ENCODE results near the gene MEX3D.
"Not testable (repeated sequence)": the region's sequence is repeated elsewhere in the genome, so short reads cannot be mapped to it uniquely, and the experiment has no call there.

The MEX3D gene

GRCh38 chr19:1553415-1553814, 14.7 kb downstream of the MEX3D start:
- no peak overlapping the region for H3K27ac Mint-ChIP-seq
- intact Hi-C loops (cut with micrococcal nuclease): no loop called here
- no peaks in the 10 kb centered on the region for H3K4me1 Mint-ChIP-seq (ENCODE audit: low read depth)
- H3K4me3 Mint-ChIP-seq: no peak overlapping the region
- peaks cover 13% of the 10 kb centered on the region for H3K27me3 Mint-ChIP-seq
- no peaks in the 10 kb centered on the region for H3K9me3 Mint-ChIP-seq
- H3K36me3 Mint-ChIP-seq (ENCODE audit: low read depth): peaks cover 18% of the 10 kb centered on the region

GRCh38 chr19:1551068-1552040, 16.8 kb downstream of the MEX3D start:
- no peak overlapping the region for H3K4me3 Mint-ChIP-seq

GRCh38 chr19:1549332-1549945, 18.7 kb downstream of the MEX3D start:
- Mint-ChIP-seq H3K9me3 (no peaks in the 10 kb centered on the region), H3K4me3 (no peak overlapping the region), H3K27ac (no peak overlapping the region), H3K4me1 (ENCODE audit: low read depth) (no peaks in the 10 kb centered on the region), H3K36me3 (ENCODE audit: low read depth) (no peaks in the 10 kb centered on the region), H3K27me3 (peaks cover 38% of the 10 kb centered on the region)
- intact Hi-C loops (cut with micrococcal nuclease): loop anchor here (5.0 kb wide), 1 partner anchor 218 kb away; no protein-coding TSS in a partner anchor

More at GRCh38 chr19:1551068-1552040, 16.8 kb downstream of the MEX3D start:
- peaks cover 23% of the 10 kb centered on the region for H3K27me3 Mint-ChIP-seq
- H3K27ac Mint-ChIP-seq: no peak overlapping the region
- H3K4me1 Mint-ChIP-seq (ENCODE audit: low read depth): no peaks in the 10 kb centered on the region
- peaks cover 12% of the 10 kb centered on the region for H3K36me3 Mint-ChIP-seq (ENCODE audit: low read depth)
- intact Hi-C loops (cut with micrococcal nuclease): no loop called here
- no peaks in the 10 kb centered on the region for H3K9me3 Mint-ChIP-seq

GRCh38 chr19:1540365-1540925, 27.7 kb downstream of the MEX3D start:
- intact Hi-C loops (cut with micrococcal nuclease): no loop called here
- no peaks in the 10 kb centered on the region for H3K9me3 Mint-ChIP-seq
- H3K27ac Mint-ChIP-seq: no peak overlapping the region
- no peak overlapping the region for H3K4me3 Mint-ChIP-seq
- no peaks in the 10 kb centered on the region for H3K36me3 Mint-ChIP-seq (ENCODE audit: low read depth)
- no peaks in the 10 kb centered on the region for H3K4me1 Mint-ChIP-seq (ENCODE audit: low read depth)
- H3K27me3 Mint-ChIP-seq: peaks cover 60% of the 10 kb centered on the region

GRCh38 chr19:1539749-1540148, 28.4 kb downstream of the MEX3D start:
- H3K9me3 Mint-ChIP-seq; H3K4me3 Mint-ChIP-seq; H3K4me1 Mint-ChIP-seq (ENCODE audit: low read depth); H3K36me3 Mint-ChIP-seq (ENCODE audit: low read depth); intact Hi-C loops (cut with micrococcal nuclease); H3K27ac Mint-ChIP-seq: not testable (repeated sequence)
- peaks cover 59% of the 10 kb centered on the region for H3K27me3 Mint-ChIP-seq

- intact Hi-C loops (cut with micrococcal nuclease): no loop called here
- H3K9me3 Mint-ChIP-seq: no peaks in the 10 kb centered on the region
- no peaks in the 10 kb centered on the region for H3K4me1 Mint-ChIP-seq (ENCODE audit: low read depth)
- no peak overlapping the region for H3K4me3 Mint-ChIP-seq
- H3K36me3 Mint-ChIP-seq (ENCODE audit: low read depth): no peaks in the 10 kb centered on the region
- peaks cover 52% of the 10 kb centered on the region for H3K27me3 Mint-ChIP-seq
- H3K27ac Mint-ChIP-seq: no peak overlapping the region
These were observed 29.1 kb downstream of the MEX3D start for GRCh38 chr19:1538978-1539377.

- H3K4me3 Mint-ChIP-seq; H3K36me3 Mint-ChIP-seq (ENCODE audit: low read depth); H3K4me1 Mint-ChIP-seq (ENCODE audit: low read depth); intact Hi-C loops (cut with micrococcal nuclease); H3K27ac Mint-ChIP-seq; H3K9me3 Mint-ChIP-seq: not testable (repeated sequence)
- H3K27me3 Mint-ChIP-seq: peaks cover 39% of the 10 kb centered on the region
These were observed 32.4 kb downstream of the MEX3D start for GRCh38 chr19:1535699-1536098.

- Mint-ChIP-seq H3K4me1 (ENCODE audit: low read depth) (no peaks in the 10 kb centered on the region), H3K4me3 (no peak overlapping the region), H3K36me3 (ENCODE audit: low read depth) (no peaks in the 10 kb centered on the region), H3K27ac (no peak overlapping the region), H3K27me3 (peaks cover 31% of the 10 kb centered on the region), H3K9me3 (no peaks in the 10 kb centered on the region)
- intact Hi-C loops (cut with micrococcal nuclease): no loop called here
These were observed 33.2 kb downstream of the MEX3D start for GRCh38 chr19:1534972-1535371.

GRCh38 chr19:1533510-1534150, 34.5 kb downstream of the MEX3D start:
- H3K27ac Mint-ChIP-seq: no peak overlapping the region
- no peaks in the 10 kb centered on the region for H3K4me1 Mint-ChIP-seq (ENCODE audit: low read depth)
- no peaks in the 10 kb centered on the region for H3K9me3 Mint-ChIP-seq
- intact Hi-C loops (cut with micrococcal nuclease): no loop called here
- no peaks in the 10 kb centered on the region for H3K36me3 Mint-ChIP-seq (ENCODE audit: low read depth)
- peaks cover 27% of the 10 kb centered on the region for H3K27me3 Mint-ChIP-seq
- H3K4me3 Mint-ChIP-seq: no peak overlapping the region

GRCh38 chr19:1532003-1532402, 36.1 kb downstream of the MEX3D start:
- intact Hi-C loops (cut with micrococcal nuclease): no loop called here
- H3K27me3 Mint-ChIP-seq: peaks cover 27% of the 10 kb centered on the region
- H3K9me3 Mint-ChIP-seq: no peaks in the 10 kb centered on the region
- no peaks in the 10 kb centered on the region for H3K36me3 Mint-ChIP-seq (ENCODE audit: low read depth)
- H3K27ac Mint-ChIP-seq: no peak overlapping the region
- H3K4me1 Mint-ChIP-seq (ENCODE audit: low read depth): no peaks in the 10 kb centered on the region
- H3K4me3 Mint-ChIP-seq: no peak overlapping the region

- H3K36me3 Mint-ChIP-seq (ENCODE audit: low read depth): no peaks in the 10 kb centered on the region
These were observed 36.5 kb downstream of the MEX3D start for GRCh38 chr19:1531587-1531986.

GRCh38 chr19:1530856-1531255, 37.3 kb downstream of the MEX3D start:
- peaks cover 30% of the 10 kb centered on the region for H3K27me3 Mint-ChIP-seq
- H3K4me3 Mint-ChIP-seq; H3K4me1 Mint-ChIP-seq (ENCODE audit: low read depth); H3K36me3 Mint-ChIP-seq (ENCODE audit: low read depth); intact Hi-C loops (cut with micrococcal nuclease); H3K27ac Mint-ChIP-seq; H3K9me3 Mint-ChIP-seq: not testable (repeated sequence)

More at GRCh38 chr19:1531587-1531986, 36.5 kb downstream of the MEX3D start:
- Mint-ChIP-seq H3K4me3 (no peak overlapping the region), H3K27ac (no peak overlapping the region), H3K9me3 (no peaks in the 10 kb centered on the region), H3K27me3 (peaks cover 27% of the 10 kb centered on the region), H3K4me1 (ENCODE audit: low read depth) (no peaks in the 10 kb centered on the region)
- intact Hi-C loops (cut with micrococcal nuclease): no loop called here

- Mint-ChIP-seq H3K36me3 (ENCODE audit: low read depth) (no peaks in the 10 kb centered on the region), H3K4me1 (ENCODE audit: low read depth) (peaks cover 5% of the 10 kb centered on the region), H3K27ac (no peak overlapping the region), H3K9me3 (no peaks in the 10 kb centered on the region), H3K4me3 (no peak overlapping the region), H3K27me3 (peaks cover 38% of the 10 kb centered on the region)
- intact Hi-C loops (cut with micrococcal nuclease): no loop called here
These were observed 38.7 kb downstream of the MEX3D start for GRCh38 chr19:1529430-1529816.
